Hepatocyte (in vitro differentiated cells): ENCODE measurements around the gene GLRA1. TPM values are rescaled to one million over a fixed set of nuclear protein-coding genes. Genes with fewer than 3 reads are reported as not detected.

Experiments
- DNase-seq: peaks from one replicate; pipeline ENCODE4 v3.0.0-alpha.2; 2016; ENCODE audit warnings: low spot score
- H2AFZ ChIP-seq: fragments of 200-600 bp; sonication (generic); 2 replicates; pipeline ENCODE4 v1.6.0; 2016; ENCODE audit warnings: antibody characterized with exemption, mild to moderate bottlenecking
- H3K27ac ChIP-seq: fragments of 200-600 bp; sonication (generic); 2 replicates; pipeline ENCODE4 v1.5.1; 2016; ENCODE audit warnings: mild to moderate bottlenecking
- H3K27me3 ChIP-seq: fragments of 200-600 bp; sonication (generic); 2 replicates; pipeline ENCODE4 v1.6.1; 2016
- H3K36me3 ChIP-seq: fragments of 200-600 bp; sonication (generic); replicated peaks from 2 replicates; pipeline ENCODE4 v1.5.1; 2016; ENCODE audit warnings: low read depth; ENCODE audit not compliant: insufficient read depth
- H3K4me1 ChIP-seq: fragments of 200-600 bp; sonication (generic); 2 replicates; pipeline ENCODE4 v1.5.1; 2016; ENCODE audit warnings: mild to moderate bottlenecking, moderate library complexity; ENCODE audit not compliant: insufficient read depth
- H3K4me2 ChIP-seq: fragments of 200-600 bp; sonication (generic); 2 replicates; pipeline ENCODE4 v1.6.0; 2016
- H3K4me3 ChIP-seq: fragments of 200-600 bp; sonication (generic); 2 replicates; pipeline ENCODE4 v1.5.1; 2016; ENCODE audit warnings: mild to moderate bottlenecking
- H3K79me2 ChIP-seq: fragments of 200-600 bp; sonication (generic); 2 replicates; pipeline ENCODE4 v1.6.0; 2017; ENCODE audit warnings: mild to moderate bottlenecking
- H3K9me2 ChIP-seq: fragments of 200-600 bp; sonication (generic); replicated peaks from 2 replicates; pipeline ENCODE4 v1.6.0; 2017; ENCODE audit warnings: mild to moderate bottlenecking; ENCODE audit not compliant: insufficient read depth
- H3K9me3 ChIP-seq: fragments of 200-600 bp; sonication (generic); 2 replicates; pipeline ENCODE4 v1.5.1; 2016; ENCODE audit warnings: low read depth, mild to moderate bottlenecking
- H4K20me1 ChIP-seq: fragments of 200-600 bp; sonication (generic); 2 replicates; pipeline ENCODE4 v1.6.0; 2016; ENCODE audit warnings: mild to moderate bottlenecking; ENCODE audit not compliant: insufficient read depth, poor library complexity, severe bottlenecking
- CTCF ChIP-seq: fragments of 200-600 bp; sonication (generic); IDR thresholded peaks from 2 replicates; pipeline ENCODE4 v1.5.1; 2016; ENCODE audit warnings: antibody characterized with exemption, mild to moderate bottlenecking; ENCODE audit not compliant: poor library complexity
- EZH2 ChIP-seq: fragments of 200-600 bp; sonication (generic); IDR thresholded peaks from 2 replicates; pipeline ENCODE4 v1.6.1; 2016; ENCODE audit warnings: antibody characterized with exemption, mild to moderate bottlenecking, borderline replicate concordance
- EZH2phosphoT487 ChIP-seq: fragments of 200-600 bp; sonication (generic); IDR thresholded peaks from one replicate; pipeline ENCODE4 v1.6.1; 2018; ENCODE audit warnings: antibody characterized with exemption, mild to moderate bottlenecking, low read depth, moderate library complexity; ENCODE audit not compliant: unreplicated experiment, severe bottlenecking
- WGBS: methylation state at CpG from one replicate; pipeline ENCODE4 v1.1.6; 2016; ENCODE audit warnings: low lambda C conversion rate; ENCODE audit errors: missing lambda C conversion rate; 5-methylcytosine and 5-hydroxymethylcytosine counted together
- polyA plus RNA-seq: library from polyadenylated mRNA; unstranded; fragments of >200 nt; fragmentation: Nextera tagmentation; extraction: Ambion mirVana; gene quantifications from 2 replicates; pipeline ENCODE4 v1.2.1, GENCODE V29; 2016
- total RNA-seq: library from RNA; depleted of rRNA; stranded (reverse); fragments of >200 nt; gene quantifications from 2 replicates; pipeline ENCODE4 v1.2.3, GENCODE V29; 2014

Gene GLRA1
- total and polyA plus RNA-seq, 2 experiments from 2014 or later = not detected

- Histone ChIP-seq H2AFZ (no peak overlapping the region), H3K4me3 (no peak overlapping the region), H3K27ac (no peak overlapping the region), H3K4me1 (no peaks in the 10 kb centered on the region), H3K9me2 (no peaks in the 10 kb centered on the region), H3K36me3 (no peaks in the 10 kb centered on the region), H3K4me2 (no peak overlapping the region), H3K27me3 (no peaks in the 10 kb centered on the region), H3K79me2 (no peaks in the 10 kb centered on the region), H3K9me3 (no peaks in the 10 kb centered on the region), H4K20me1 (no peaks in the 10 kb centered on the region)
- no peak for TF ChIP-seq EZH2
- no peak for TF ChIP-seq EZH2phosphoT487
- WGBS = 52% methylated on average over 3 of the region's 3 CpGs
- DNase-seq = no peak
Measured at GRCh38 chr5:151890299-151890698, 34.4 kb downstream of the GLRA1 start.

- Histone ChIP-seq H3K4me3 (no peak overlapping the region), H3K36me3 (no peaks in the 10 kb centered on the region), H3K4me2 (no peak overlapping the region), H3K27me3 (no peaks in the 10 kb centered on the region), H3K4me1 (no peaks in the 10 kb centered on the region), H3K9me2 (no peaks in the 10 kb centered on the region), H3K27ac (no peak overlapping the region), H2AFZ (no peak overlapping the region), H4K20me1 (no peaks in the 10 kb centered on the region), H3K9me3 (no peaks in the 10 kb centered on the region), H3K79me2 (no peaks in the 10 kb centered on the region)
- no peak for TF ChIP-seq EZH2
- TF ChIP-seq EZH2phosphoT487 = no peak
- no peak for TF ChIP-seq CTCF
- WGBS = 63% methylated on average over 6 of the region's 6 CpGs
- DNase-seq = no peak
Measured at GRCh38 chr5:151889614-151890013, 35.0 kb downstream of the GLRA1 start.

GRCh38 chr5:151886546-151887275, 37.9 kb downstream of the GLRA1 start:
- WGBS = 79% methylated on average over 4 of the region's 4 CpGs
- Histone ChIP-seq H3K36me3 (no peaks in the 10 kb centered on the region), H3K27ac (no peak overlapping the region), H3K9me2 (no peaks in the 10 kb centered on the region), H2AFZ (no peak overlapping the region), H3K79me2 (no peaks in the 10 kb centered on the region), H3K4me1 (no peaks in the 10 kb centered on the region), H4K20me1 (no peaks in the 10 kb centered on the region), H3K9me3 (no peaks in the 10 kb centered on the region), H3K27me3 (no peaks in the 10 kb centered on the region), H3K4me3 (no peak overlapping the region), H3K4me2 (no peak overlapping the region)
- DNase-seq = no peak
- TF ChIP-seq CTCF (no peak), EZH2 (no peak), EZH2phosphoT487 (no peak)

GRCh38 chr5:151885138-151885908, 39.3 kb downstream of the GLRA1 start:
- Histone ChIP-seq H3K27me3 (no peaks in the 10 kb centered on the region), H3K9me2 (no peaks in the 10 kb centered on the region), H2AFZ (no peak overlapping the region), H3K4me2 (no peak overlapping the region), H3K79me2 (no peaks in the 10 kb centered on the region), H4K20me1 (no peaks in the 10 kb centered on the region), H3K9me3 (no peaks in the 10 kb centered on the region), H3K36me3 (no peaks in the 10 kb centered on the region), H3K27ac (no peak overlapping the region), H3K4me1 (no peaks in the 10 kb centered on the region), H3K4me3 (no peak overlapping the region)
- WGBS = 82% methylated on average over 9 of the region's 9 CpGs
- no peak for TF ChIP-seq CTCF
- TF ChIP-seq EZH2phosphoT487 = no peak
- TF ChIP-seq EZH2 = no peak
- no peak for DNase-seq
